Effector CD4-positive, alpha-beta T cell (primary cell): ENCODE measurements around the gene UCKL1.
"Not testable (repeated sequence)": the region's sequence is repeated elsewhere in the genome, so short reads cannot be mapped to it uniquely, and the experiment has no call there.

Experiments
- DNase-seq: peaks from one replicate; pipeline ENCODE4 v3.0.0-alpha.2; 2020

Gene UCKL1

DNA sequence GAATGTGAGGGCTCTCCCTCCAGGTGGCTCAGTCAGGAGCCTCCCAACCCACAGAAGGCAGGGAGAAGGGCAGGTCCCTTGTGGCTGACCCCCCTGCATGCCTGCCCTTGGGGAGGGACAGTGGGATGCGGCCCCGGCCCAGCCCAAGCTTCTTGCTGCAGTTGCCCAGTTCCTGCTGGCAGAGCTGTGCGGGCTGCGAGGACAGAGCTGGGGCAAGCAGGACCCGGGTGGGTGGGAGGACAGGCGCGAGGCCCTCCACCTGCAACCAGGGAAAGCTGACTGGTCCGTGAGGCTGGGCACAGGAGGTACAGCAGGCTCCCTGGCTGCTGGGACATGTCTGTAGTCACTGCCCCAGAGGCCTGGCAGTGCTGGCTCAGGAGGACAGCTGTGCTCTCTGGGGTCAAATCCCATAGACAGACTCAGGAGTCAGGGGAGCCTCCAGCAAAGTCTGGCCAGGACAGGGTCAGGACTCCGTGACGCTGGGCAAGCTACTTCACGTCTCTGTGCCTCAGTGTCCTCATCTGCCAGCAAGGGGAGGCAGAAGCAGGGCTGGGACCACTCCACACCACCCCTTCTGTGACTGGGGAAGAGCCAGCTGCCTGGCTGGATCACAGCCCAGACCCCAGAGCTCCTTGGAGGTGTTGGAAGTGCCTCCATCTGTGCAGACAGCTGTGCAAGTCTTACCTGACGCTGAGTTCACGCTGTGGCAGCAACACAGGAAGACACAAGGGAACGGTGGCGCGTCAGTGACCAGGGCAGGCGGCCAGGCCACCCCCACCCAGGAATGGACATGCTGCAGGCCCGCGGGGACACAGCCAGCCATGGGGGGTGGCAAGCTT, 13.0 kb downstream of the UCKL1 start:
- DNase-seq = no peak

DNA sequence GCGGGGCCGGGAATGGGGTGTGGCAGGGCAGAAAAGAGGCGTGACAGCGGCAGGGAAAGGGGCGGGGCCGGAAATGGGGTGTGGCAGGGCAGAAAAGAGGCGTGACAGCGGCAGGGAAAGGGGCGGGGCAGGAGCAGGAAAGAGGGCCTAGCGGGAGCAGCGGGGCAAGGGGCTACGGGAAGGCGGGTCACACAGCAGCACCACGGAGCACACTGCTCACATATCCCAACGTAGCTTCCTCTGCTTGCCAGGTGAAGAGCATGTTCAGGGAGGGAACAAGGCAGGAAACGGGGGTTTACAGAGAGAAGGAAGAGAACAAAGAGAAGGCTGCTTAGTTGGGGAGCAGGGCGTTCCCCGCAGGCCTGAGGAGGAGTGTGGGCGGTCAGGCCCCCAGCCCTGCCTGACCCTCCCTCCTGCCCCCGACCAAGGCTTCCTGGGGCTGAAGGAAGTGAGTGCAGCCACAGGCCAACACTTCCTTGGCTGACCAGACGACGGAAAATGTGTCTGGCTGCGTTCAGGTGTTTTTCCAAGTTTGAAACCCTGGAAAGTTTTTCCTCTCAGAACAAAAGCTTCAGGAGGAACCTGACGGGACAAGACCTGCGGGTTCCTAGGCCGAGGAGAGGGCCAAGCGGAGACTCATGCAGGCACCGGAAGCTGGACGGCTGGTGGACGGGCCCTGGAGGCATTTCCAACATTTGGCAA, 13.8 kb downstream of the UCKL1 start:
- DNase-seq = no peak

DNA sequence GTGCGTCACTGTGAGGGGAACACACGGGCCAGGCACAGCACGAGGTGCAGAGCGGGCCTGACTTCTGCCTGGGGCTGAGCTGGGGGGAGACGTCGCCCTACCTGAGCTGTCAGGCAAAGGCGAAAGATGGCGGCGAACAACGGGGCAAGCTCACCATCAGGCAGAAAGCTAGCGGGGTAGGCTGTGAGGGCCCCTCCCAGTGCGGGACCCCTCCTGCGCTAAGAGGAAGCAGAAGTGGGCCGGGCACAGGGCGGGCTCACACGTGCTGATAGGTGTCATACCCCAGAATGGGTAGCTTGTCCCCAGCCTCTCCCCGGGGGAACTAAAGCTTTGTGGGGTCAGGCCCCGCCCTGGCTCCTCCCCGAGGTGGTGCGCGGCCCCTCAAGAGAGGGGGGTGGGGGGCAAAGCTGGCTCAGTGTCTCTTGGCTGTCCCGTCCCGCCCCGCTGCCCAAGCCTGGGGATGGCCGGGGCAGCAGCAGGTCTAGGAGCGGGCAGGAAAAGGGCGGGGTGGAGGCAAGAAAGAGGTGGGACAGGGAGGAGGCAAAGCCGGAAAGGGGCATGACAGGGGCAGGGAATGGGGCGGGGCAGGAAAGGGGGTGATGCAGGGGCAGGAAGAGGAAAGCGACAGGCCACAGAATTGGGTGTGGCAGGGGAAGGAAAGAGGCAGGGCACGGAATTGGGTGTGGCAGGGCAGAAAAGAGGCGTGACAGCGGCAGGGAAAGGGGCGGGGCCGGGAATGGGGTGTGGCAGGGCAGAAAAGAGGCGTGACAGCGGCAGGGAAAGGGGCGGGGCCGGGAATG, 14.7 kb downstream of the UCKL1 start:
- peak; percentile 69 for DNase-seq

- no peak for DNase-seq
Measured at GRCh38 chr20:63940472-63941266, 15.5 kb downstream of the UCKL1 start.

DNA sequence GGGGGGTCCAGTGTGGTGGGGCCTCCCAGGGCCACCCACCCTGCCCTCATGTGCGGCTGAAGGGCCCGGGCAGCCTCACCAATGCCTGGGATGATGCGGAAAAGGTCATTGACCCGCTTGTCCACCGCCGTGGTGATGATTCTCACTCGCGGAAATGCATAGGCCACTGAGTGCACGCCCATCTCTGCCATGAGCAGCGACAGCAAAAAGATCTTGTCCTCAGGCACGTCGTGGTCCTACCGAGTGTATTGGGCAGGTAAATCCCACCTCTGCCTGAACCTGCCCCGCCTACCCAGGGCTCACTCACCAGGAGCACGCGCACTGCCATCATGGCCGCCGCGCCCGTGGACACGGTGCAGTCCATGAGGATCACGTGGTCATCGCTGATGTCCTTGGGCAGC, 16.1 kb downstream of the UCKL1 start:
- DNase-seq = no peak

DNA sequence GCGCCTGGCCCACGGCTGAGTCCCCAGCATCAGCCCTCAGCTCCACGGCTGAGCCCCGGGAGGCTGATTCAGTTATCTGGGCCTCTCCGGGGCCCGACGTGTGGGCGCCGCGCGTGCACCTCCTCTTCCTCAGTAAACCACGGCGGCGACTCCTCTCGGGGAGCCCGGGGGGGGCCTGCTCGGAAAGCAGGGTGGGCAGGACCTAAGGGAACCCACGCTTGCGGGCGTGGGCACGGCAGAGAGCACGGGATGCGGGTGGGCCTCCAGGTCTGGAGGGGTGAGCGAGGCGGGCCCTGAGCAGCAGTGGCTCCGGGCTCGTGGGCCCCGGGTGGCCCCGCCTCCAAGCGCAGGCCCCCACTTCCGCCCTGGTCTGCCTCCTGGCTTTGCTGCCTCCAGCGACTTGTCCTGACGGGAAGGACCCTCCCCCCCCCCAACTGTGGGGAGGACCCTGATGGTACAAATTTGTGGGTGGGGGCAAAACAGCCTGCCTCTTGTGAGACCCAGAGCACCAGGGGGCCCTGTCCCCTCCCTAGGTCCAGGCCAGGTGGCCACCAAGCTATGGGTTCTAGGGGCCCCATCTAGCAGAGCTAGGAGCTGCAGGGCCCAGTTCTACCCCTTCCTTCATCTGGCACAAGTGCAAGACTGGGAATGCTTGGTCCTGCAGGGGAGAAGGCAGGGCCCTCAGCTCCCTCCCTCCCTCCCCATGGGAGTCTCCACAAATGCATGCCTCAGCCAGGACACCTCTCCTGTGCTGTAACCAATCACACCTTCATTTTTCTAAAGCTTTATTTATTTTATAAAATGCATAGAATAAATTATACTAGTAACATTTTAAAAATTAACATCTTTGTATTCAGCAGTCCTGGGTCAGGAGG, 16.9 kb downstream of the UCKL1 start:
- no peak for DNase-seq

- no peak for DNase-seq
Measured at GRCh38 chr20:63937596-63937995, 18.6 kb downstream of the UCKL1 start.

- no peak for DNase-seq
Measured at GRCh38 chr20:63935447-63935846, 20.8 kb downstream of the UCKL1 start.

- DNase-seq = no peak
Measured at GRCh38 chr20:63934271-63935068, 21.7 kb downstream of the UCKL1 start.

GRCh38 chr20:63933646-63934045, 22.6 kb downstream of the UCKL1 start:
- no peak for DNase-seq

GRCh38 chr20:63932606-63933160, 23.5 kb downstream of the UCKL1 start:
- DNase-seq = no peak

DNA sequence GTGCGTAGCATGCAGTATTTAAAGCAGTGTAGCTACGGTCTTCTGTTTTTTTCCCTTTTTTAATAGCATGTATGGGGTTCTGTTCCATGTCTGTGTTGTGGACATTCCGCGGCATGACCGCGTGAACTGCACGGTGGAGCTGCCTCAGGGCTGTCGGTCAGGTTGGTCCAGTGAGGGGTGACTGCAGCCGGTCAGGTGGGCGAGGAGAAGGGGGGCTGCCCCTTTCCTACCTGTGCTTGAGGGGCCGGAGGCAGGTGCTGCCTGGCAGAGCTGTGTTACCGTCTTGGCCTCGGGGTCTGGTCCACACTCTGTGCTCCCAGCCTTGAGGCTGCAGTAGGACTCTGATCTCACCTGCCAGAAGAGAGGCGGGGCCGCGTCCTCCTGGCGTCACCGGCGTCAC, 24.5 kb downstream of the UCKL1 start:
- DNase-seq = no peak

GRCh38 chr20:63930971-63931553, 25.2 kb downstream of the UCKL1 start:
- DNase-seq = no peak

- DNase-seq = not testable (repeated sequence)
Measured at GRCh38 chr20:63929473-63929883, 26.7 kb downstream of the UCKL1 start.

GRCh38 chr20:63929071-63929470, 27.1 kb downstream of the UCKL1 start:
- no peak for DNase-seq

DNA sequence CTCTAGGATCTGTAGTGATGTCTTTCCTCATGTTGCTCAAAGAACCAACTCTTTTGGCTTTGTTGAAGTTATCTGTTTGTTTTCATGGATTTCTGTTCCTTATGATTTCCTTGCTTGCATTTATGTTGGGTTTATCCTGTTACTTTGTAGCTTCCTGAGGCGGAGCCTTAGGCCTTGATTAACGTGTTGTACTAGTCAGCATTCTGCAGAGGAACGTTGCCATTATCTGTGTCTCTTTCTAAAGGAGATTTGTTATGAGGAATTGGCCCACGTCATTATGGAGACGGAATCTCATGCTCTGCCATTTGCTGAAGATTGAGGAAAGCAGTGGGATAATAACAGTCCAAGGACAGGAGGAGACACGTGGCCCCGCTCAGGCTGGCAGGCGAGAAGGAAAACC, 29.9 kb downstream of the UCKL1 start:
- DNase-seq = no peak

- DNase-seq = no peak
Measured at GRCh38 chr20:63924241-63924640, 32.0 kb downstream of the UCKL1 start.

- no peak for DNase-seq
Measured at GRCh38 chr20:63923651-63924050, 32.6 kb downstream of the UCKL1 start.

GRCh38 chr20:63920226-63920625, 36.0 kb downstream of the UCKL1 start:
- no peak for DNase-seq

DNA sequence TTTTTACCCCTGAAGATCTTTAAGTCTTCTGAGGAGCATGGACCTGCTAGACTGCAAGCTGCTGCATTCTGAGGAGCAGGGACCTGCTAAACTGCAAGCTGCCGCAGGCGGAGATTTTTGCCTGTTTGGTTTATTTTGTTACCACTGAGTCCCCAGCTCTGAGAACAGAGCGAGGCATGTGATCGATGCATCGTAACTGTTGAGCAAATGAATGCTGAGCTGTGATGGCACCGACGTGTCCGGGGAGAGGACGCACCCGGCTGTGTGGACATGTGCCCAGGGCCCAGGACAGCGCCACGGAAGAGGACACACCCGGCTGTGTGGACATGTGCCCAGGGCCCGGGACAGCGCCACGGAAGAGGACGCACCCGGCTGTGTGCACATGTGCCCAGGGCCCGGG, 37.1 kb downstream of the UCKL1 start:
- DNase-seq = no peak
